Measurements from ENCODE around the gene GGT6.
A peak's percentile ranks its signal among the peaks of the same experiment; 100 is the strongest.

Gene GGT6

DNA sequence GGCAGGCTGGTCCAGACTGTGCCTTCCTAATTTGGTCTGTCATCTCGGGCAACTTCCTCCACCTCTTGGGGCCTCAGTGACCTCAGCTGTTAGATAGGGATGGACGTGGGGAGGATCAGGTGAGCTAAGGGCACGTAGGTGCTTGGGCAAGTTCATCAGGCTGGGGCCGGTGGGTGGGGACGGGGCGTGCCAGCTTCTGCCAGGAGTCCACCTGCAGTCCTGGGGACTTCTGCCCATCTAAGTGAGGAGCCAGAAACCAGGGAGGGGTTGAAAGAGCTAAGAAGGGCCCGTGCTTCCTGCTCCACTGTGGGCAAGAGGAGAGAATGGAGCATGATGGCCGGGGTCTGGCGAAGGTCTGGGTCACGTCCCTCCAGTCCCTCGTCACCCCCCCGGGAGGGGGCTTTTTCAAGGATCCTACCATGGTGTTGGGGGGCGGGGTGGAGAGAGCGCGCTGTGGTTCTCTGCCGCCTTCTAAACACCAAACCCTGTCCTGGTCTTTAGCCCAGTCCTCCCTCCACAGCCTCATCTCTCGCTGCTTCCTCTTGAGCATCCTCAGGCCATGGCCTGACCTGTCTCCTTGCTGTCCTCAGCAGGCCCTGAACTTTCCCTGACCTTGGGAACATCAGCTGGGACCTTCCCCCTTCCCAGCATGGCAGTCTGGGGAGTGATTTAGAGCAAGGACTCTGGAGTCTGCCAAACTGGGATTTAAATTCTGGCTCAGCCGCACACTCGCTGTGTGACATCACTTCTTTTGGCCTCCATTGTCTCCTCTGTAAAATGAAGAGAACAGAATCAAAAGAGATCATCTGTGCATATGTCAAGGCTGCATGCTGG lies 40.1 kb downstream of the GGT6 start:
- DNase-seq (ENCODE audit: low read depth) = peak; percentile 38

- no peak for DNase-seq (ENCODE audit: low read depth)
These were observed 41.0 kb downstream of the GGT6 start for GRCh38 chr17:4519361-4519788.

DNA sequence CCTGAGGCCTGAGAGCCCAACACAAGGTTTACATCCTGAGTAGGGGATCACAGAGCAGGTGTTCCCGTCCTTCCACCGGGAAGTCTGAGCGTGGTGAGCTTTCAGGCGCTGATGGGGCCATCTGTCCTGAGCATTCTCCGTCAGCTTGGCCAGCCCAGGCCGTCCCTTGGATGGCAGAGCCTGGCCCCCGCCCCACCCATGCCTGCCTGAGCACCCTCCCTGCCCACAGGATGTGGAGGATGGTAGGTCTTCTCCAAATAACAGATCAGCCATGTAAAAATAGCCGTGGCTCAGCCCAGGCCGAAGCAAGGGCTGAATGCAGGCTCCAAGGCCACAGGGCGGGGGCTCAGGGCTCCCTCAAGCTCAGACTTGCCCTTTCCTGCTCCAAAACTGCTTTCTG lies 41.5 kb downstream of the GGT6 start:
- no peak for DNase-seq (ENCODE audit: low read depth)

DNA sequence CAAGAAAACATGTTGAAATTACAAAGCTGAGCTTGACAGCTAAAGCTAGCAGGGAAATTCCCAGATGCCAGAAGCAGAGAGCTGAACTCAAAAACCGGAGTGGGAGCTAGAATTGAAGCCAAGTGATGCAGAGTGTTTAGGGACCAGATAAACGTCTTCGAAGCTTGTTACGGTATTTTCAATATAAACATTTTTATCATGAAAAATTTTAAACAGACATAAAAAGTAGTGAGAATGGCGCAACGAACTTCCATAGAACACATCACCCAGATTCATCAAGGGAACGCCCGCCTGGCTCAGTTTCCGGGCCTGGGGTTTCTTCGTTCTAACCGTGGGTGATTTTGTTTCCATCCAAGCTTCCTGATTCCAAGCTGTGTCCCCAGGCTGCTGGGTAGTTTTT lies 43.6 kb downstream of the GGT6 start:
- DNase-seq (ENCODE audit: low read depth) = peak; percentile 93

DNA sequence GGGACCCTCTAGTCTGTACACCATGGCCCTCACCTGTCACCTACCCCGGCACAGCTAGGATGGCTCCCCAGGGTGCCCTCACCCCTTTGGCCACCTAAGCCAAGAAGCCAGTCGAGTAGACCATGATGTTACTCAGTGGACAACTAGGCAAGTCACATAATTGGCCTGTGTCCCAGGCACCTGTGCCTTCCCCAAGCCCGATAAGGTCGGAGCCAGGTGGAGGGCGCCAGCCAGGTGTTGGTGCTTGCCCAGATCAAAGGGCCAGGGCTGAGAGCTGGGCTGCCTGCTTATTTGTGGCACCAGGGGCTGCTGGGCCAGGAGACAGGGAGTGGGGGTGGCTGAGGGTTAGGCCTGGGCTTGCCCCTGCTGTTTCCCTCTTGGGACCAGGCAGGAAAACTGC lies 44.9 kb downstream of the GGT6 start:
- DNase-seq (ENCODE audit: low read depth) = no peak

DNA sequence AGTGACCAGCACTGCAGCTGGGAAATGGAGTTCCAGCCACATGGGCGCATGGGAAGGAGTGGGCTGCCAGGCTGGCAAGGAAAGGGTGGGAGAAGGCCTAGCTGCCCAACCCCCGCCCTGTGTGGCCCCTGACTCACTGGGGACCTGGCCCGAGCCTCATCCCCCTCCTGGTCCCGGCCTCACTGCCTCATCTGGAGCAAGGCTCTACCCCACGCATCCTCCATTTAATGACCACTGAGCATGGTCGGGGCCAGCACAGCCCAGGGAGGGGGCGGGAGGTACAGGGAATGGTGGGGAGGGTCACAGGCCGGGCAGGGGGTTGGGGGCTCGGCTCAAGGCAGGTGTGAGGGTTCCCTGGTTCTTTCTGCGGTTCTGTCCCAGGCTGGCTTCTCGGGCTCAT lies 45.6 kb downstream of the GGT6 start:
- no peak for DNase-seq (ENCODE audit: low read depth)

DNA sequence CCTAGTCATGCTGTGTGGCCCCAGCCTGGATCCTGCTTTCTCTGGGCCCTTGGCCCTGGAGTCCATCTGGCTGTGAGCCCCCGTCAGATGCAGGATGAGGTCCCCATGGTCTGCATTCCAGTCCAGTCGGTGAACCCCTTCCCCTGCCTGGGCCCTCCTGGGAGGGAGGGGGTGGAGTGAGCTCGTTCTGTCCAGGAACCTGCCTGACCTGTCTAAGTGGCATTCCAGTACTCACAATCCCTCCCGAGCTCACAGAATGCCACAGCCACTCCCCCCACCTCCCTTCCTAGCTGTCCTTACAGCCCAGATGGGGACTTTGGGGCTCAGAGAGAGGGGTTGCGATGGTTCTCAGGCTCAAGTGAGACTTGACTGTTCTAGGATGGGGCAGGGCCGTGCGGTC lies 46.2 kb downstream of the GGT6 start:
- no peak for DNase-seq (ENCODE audit: low read depth)

DNA sequence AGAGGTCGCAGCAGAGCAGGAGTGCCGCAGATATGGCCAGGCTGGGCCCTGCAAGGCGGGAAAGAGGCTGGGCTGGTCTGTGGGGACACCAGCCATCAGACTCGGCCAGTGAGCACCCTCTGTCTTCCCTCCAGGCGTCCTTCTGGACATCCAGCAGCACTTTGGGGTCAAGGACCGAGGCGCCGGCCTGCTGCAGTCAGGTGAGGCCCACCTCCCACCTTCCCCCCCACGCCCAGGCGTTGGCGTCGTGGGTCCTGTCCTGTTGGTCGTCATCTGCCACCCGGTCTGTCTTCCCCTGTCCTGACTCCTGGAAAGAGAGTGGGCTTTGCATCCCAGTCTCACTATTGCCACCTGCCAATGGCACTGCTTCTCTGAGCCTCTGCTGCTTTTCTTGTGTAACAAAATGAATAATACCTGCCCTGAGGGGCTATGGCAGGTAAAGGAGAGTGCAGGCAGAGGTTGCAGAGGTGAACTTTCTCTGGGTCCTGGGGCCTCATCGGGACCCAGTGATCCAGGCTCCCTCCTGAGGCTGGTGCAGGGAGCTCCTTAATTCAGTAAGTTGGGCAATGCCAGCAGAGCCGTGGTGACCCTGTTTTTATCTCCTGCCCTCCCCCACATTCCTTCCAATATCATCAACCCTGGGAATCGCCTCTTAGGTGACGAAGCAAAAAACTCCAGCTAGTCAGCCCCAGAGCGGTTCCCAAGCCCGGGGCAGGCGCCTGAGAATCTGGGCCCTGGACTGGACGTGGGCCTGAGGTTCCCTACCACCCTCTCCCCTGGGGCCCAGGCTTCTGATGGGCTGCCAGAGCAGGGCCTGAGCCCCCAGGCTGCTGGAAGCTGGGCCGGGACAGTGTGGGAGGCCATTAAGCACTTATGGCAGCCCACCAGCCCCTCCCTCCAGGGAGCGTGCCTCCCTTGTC lies 47.0 kb downstream of the GGT6 start:
- peak; percentile 85 for DNase-seq (ENCODE audit: low read depth)

- DNase-seq (ENCODE audit: low read depth) = no peak
These were observed 47.9 kb downstream of the GGT6 start for GRCh38 chr17:4512156-4513112.

DNA sequence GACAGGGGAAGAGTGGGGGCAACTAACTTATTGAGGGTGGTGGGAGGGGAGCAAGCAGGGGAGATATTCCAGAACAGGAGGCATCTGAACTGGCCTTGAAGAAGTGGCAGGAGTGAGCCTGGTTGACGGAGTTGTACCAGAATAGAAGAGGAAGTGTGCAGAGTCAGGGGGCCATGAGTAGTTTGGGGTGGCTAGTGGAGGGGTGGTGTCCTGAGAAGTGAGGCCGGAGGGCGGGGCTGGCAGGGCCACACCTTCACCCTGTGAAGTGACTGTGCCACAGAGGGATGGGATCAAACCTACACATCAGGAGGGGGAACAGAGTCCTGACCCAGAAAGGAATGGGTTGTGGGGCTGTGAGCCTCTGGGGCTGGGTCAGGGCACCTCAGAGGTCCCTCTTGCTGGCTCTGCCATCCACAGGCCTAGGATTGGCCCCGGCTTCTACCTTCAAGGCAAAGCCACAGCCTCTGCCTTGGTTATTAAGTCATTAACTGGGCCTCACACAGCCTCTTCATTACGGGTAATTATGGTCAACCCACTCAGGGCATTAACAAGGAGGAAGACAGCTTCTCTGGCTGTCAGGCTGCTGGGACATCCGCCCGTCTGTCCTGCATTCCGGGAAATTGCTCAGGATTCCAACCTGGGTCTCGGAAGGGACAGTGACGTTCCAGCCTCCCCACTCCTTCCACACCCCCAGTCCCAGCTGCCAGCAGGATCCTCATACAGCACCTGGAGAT lies 49.0 kb downstream of the GGT6 start:
- DNase-seq (ENCODE audit: low read depth) = no peak

DNA sequence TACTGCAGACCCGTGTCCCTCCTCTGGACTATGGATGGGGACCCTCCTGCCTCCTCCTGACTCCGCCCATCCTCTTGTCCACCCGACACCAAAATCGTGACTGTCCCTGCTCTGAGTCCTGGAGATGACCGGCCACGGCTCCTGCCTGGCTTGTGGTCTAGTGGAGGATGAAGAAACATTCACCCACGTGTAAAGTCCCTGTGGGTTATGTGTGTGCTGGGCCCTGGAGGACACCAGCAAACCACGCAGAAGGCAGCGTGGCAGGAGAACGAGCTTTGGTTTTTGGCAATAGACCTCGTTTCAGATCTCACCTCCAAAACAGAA lies 49.8 kb downstream of the GGT6 start:
- no peak for DNase-seq (ENCODE audit: low read depth)

DNA sequence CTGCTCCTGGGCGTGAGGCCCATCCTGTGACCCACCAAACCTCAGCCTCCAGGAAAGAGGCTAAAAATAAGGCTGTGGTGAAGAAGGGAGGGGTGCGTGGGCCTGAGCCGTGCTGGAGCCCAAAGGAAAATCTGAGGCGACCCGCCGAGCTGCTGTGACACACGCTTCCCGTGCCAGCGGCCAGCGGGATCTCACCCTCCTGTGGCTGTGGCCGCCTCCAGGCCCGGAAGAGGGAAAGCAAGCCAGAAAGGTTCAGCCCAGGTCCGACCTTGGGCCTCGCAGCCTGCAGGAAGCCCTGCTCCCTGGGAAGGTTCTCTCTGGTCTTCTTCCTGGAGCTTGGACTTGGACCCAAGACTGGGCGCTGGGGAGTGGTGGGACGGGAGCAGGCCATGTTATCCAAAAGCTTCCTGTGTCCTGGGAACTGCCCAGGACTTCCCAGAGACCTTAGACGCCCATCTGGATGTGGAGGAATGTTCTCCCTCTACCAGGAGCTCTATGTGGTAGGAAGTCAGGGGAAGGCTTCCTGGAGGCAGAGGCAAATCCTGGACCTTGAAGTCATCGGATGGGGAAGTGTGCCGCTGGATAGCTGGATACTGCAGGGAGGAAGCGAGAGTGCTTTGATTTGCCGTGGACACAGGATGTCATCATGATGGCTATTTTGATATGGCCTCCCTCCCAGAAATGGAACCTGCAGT lies 50.3 kb downstream of the GGT6 start:
- DNase-seq (ENCODE audit: low read depth) = no peak

DNA sequence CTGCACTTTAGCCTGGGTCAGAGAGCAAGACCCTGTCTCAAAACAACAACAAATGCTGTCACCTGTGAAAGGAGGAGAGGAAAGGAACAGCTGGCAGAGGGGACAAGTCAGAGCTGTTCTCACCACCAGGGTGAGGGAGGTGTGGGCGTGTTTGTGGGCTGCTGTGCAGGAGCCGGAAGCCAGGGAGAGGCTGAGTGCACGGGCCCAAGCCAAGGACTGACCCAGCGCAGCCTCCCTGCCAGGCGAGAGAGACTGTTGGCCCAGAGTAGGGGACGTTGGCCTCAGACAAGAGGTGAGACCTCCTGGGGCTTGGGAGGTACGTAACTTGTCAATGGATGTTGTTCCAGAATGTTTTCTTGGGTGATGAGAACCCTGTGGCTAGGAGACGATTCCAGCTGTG lies 51.0 kb downstream of the GGT6 start:
- DNase-seq (ENCODE audit: low read depth) = no peak

GRCh38 chr17:4508207-4508606 lies 52.2 kb downstream of the GGT6 start:
- no peak for DNase-seq (ENCODE audit: low read depth)

DNA sequence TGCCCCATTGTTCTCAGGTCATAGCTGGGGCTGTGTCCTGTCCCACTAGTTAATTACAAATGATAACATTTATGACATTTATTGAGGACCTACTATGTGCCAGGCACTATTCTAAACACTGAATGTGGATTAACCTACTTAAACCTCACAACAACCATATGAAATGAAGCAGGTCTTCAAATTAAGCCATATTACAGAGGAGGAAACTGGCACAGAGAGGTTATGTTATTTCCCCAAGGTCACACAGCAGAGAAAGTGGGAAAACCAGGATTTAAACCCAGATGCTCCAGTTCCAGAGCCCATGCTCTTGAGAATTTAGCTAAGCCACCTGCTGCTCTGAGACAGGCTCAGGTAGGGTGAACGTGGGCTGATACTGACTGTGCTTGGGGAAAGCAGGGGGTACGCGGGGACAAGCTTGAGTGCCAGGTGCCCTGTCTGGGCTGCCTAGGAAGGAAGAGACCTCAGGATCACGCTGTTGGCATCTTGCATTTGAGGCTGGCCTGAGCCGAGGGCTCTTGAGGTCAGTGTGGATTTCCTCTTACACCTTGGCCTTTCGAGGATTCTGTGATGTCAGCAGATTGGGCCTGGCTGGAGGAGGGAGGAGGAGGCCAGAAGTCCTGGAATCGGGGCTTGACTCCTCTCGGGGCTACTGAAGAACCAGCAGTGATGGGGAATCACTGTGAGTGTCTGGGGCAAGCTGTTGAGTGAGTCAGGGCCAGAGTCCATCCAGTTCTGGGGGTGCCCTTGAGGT lies 52.8 kb downstream of the GGT6 start:
- DNase-seq (ENCODE audit: low read depth) = no peak

Data from amniotic epithelial cell (primary cell).